Common myeloid progenitor, CD34-positive (primary cell): Measurements from ENCODE around the gene SYNM.

Source experiments
- CTCF ChIA-PET: fragments of 350-600 bp; sonication (Branson Sonifier 250); formaldehyde crosslinking; loops from one replicate; lab custom pipeline; 2021; ENCODE audit warnings: antibody characterized with exemption; lab: Charles Lee
- POLR2A ChIA-PET: fragments of 350-600 bp; sonication (Branson Sonifier 250); formaldehyde crosslinking; loops from one replicate; lab custom pipeline; 2021; ENCODE audit warnings: antibody characterized with exemption; lab: Charles Lee
- DNase-seq, 3 donors: peaks; one replicate each; pipeline versions ENCODE4 v3.0.0 to v3.0.0-alpha.2; 2013
- H3K27ac ChIP-seq, 2 experiments: 1 replicate in 1 of 2; 2 replicates in 1 of 2; pipeline ENCODE4 v1.7.0; 2013; ENCODE audit warnings: inconsistent platforms in 2 of 2, low read length in 2 of 2, mild to moderate bottlenecking in 2 of 2, low read depth in 1 of 2, moderate library complexity in 1 of 2; ENCODE audit not compliant: severe bottlenecking in 2 of 2, insufficient read depth in 1 of 2, poor library complexity in 1 of 2
- H3K27me3 ChIP-seq, 5 experiments: replicated peaks in 2 of 5; 1 replicate in 3 of 5; 2 replicates in 2 of 5; pipeline versions ENCODE4 v1.6.1 to v1.7.0; 2013; ENCODE audit warnings: low read length in 4 of 5, mild to moderate bottlenecking in 2 of 5, moderate library complexity in 2 of 5, inconsistent platforms in 1 of 5; ENCODE audit not compliant: insufficient read depth in 5 of 5, control insufficient read depth in 4 of 5
- H3K36me3 ChIP-seq, 4 experiments: 1 replicate in 2 of 4; 2 replicates in 2 of 4; pipeline versions ENCODE4 v1.6.1 to v1.7.0; 2013; ENCODE audit warnings: low read length in 3 of 4, control low read depth in 1 of 4, mild to moderate bottlenecking in 1 of 4; ENCODE audit not compliant: control insufficient read depth in 4 of 4, insufficient read depth in 4 of 4
- H3K4me1 ChIP-seq, 4 experiments: 1 replicate in 3 of 4; 2 replicates in 1 of 4; pipeline versions ENCODE4 v1.6.1 to v1.7.1; 2013; ENCODE audit warnings: low read length in 3 of 4, mild to moderate bottlenecking in 3 of 4, control low read depth in 1 of 4, inconsistent platforms in 1 of 4, moderate library complexity in 1 of 4; ENCODE audit not compliant: control insufficient read depth in 4 of 4, insufficient read depth in 4 of 4; ENCODE audit errors: control extremely low read depth in 1 of 4
- H3K4me3 ChIP-seq, 7 experiments: 1 replicate in 4 of 7; 2 replicates in 3 of 7; pipeline versions ENCODE4 v1.5.1 to v1.7.0; 2013; ENCODE audit warnings: mild to moderate bottlenecking in 7 of 7, low read length in 6 of 7, moderate library complexity in 6 of 7, inconsistent platforms in 2 of 7, low read depth in 2 of 7, control low read depth in 1 of 7; ENCODE audit not compliant: insufficient read depth in 4 of 7, control insufficient read depth in 1 of 7; ENCODE audit errors: extremely low read depth in 1 of 7
- H3K9me3 ChIP-seq, 5 experiments: 1 replicate in 4 of 5; 2 replicates in 1 of 5; pipeline versions ENCODE4 v1.6.1 to v1.7.1; 2013; ENCODE audit warnings: low read length in 4 of 5, mild to moderate bottlenecking in 2 of 5, inconsistent platforms in 1 of 5, low read depth in 1 of 5, moderate library complexity in 1 of 5; ENCODE audit not compliant: control insufficient read depth in 4 of 5, insufficient read depth in 2 of 5; ENCODE audit errors: control extremely low read depth in 1 of 5
- whole genome bisulfite sequencing: methylation state at CpG from one replicate; pipeline ENCODE4 v1.1.5; 2013; ENCODE audit not compliant: insufficient coverage; 5-methylcytosine and 5-hydroxymethylcytosine counted together

The SYNM gene

DNA sequence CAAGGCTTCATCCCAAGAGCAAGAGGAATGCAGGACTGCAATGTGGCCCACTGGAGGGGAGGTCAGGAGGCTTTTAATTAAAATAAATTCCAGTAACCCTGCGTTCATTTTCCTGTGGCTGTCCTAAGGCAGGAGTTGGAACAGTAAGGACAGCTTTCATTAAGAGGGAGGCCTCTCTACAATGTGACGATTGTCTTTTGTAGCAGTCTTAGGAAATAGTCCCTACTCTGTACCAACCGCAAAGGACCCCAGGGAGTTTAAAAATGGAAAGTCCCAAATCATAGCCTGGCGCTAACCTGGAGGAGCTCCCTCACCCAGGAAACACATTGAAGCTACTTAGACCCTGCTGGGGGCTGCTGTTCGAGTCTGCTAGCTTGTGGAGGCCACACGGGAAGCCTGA is 62.8 kb downstream of the SYNM start:
- Histone ChIP-seq H3K9me3 (no peaks in the 10 kb centered on the region), H3K36me3 (peaks cover 0 to 12% (median under 1%) of the 10 kb centered on the region in 4 experiments), H3K27me3 (no peaks in the 10 kb centered on the region), H3K4me1 (peaks cover 0 to 4% (median 0%) of the 10 kb centered on the region in 4 experiments), H3K27ac (no peak overlapping the region), H3K4me3 (no peak overlapping the region)
- POLR2A ChIA-PET = no interaction called here
- DNase-seq = peak in 1 of 3 donors; percentile 3
- 95% methylated on average over 6 of the region's 6 CpGs for WGBS
- CTCF ChIA-PET = interaction anchor here (1.4 kb wide), 1 partner anchor 29 kb away, joined by 3 read pairs; no protein-coding TSS in a partner anchor

DNA sequence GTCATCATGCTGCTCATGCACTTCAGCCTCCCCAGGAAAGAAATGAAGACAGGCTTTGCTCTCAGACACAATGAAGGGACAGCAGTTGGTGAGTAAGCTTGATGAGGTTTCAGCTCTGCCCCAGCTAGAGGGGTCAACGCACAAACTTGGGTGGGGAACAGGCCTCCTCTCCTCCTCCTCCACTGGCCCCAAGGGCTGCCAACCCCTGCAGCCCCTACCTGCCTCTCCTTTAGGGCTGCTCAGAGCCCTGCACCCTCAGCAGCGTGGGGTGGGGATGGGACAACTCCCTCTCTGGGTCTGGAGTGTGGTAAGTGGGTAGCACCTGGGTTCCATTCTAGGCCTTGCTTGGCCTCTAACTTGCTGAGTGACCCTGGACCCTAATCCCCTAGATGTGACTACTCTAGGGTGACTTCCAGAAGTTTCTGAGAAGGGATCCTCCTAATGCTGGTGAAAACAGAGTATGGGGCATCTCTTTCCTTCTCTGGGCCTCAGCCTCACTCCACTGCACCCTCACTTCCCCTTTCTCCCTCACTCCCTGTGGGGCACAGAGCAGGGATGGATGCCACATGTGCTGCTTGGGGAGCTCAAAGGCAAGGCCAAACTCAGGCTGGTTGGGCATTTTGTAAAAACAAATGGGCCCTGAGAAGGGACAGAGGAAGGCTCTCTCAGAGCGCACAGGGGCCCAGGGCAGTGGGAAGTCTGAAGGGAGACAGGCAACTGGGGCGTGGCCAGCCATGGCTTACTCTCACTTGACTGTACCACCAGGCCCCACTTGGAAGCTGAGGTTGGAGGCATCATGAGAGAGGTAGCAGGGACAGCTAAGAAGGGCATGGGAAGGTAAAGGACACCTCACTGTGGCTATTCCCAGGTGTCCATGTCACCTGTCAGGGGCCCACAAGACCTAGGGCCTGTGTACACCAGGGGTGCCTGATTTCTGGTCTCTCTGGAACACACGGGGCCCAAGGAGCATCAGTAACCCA is 64.0 kb downstream of the SYNM start:
- no peak overlapping the region for H3K27ac ChIP-seq
- ChIA-PET CTCF (interaction anchor here (1.4 kb wide), 1 partner anchor 28 kb away, joined by 3 read pairs; no protein-coding TSS in a partner anchor), POLR2A (no interaction called here)
- H3K4me1 ChIP-seq = peaks cover 0 to 4% (median 0%) of the 10 kb centered on the region in 4 experiments
- DNase-seq = peak in 2 of 3 donors; percentile 2 to 5
- no peaks in the 10 kb centered on the region for H3K27me3 ChIP-seq
- WGBS = 100% methylated on average over 4 of the region's 5 CpGs
- no peak overlapping the region for H3K4me3 ChIP-seq
- H3K36me3 ChIP-seq = peaks cover 0 to 12% (median under 1%) of the 10 kb centered on the region in 4 experiments
- H3K9me3 ChIP-seq = no peaks in the 10 kb centered on the region

DNA sequence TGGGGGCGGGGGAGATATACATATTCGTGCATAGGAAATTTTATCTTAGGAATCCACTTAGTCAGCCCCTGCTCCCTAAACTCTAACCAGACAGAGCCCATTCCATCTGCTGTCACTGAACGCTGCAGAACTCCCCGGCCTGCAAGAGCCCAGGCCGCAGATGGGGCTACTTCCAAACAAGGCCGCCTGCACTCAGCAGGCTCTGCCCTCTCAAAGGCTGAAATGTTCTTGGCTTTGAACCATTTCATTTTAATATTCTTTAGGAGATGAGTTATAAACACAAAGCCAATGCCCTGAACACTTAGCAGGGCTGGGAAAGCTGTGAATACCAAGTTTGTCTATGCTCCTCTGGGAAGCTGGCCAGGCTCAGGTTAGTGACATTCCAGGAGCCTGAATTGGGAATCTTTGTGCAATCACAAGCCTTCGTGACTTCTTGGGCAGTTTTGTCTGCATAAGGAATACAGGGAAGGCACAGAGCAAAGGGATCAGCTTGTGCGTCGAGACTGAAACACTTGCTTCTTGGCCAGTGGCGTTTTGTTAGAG is 65.0 kb downstream of the SYNM start:
- H3K27me3 ChIP-seq = no peaks in the 10 kb centered on the region
- 98% methylated on average over 8 of the region's 10 CpGs for WGBS
- H3K27ac ChIP-seq = no peak overlapping the region
- peaks cover 0 to 4% (median 0%) of the 10 kb centered on the region in 4 experiments for H3K4me1 ChIP-seq
- H3K36me3 ChIP-seq = peaks cover 0 to 12% (median under 1%) of the 10 kb centered on the region in 4 experiments
- CTCF ChIA-PET = no interaction called here
- no peak overlapping the region for H3K4me3 ChIP-seq
- DNase-seq = no peak
- POLR2A ChIA-PET = no interaction called here
- no peaks in the 10 kb centered on the region for H3K9me3 ChIP-seq

DNA sequence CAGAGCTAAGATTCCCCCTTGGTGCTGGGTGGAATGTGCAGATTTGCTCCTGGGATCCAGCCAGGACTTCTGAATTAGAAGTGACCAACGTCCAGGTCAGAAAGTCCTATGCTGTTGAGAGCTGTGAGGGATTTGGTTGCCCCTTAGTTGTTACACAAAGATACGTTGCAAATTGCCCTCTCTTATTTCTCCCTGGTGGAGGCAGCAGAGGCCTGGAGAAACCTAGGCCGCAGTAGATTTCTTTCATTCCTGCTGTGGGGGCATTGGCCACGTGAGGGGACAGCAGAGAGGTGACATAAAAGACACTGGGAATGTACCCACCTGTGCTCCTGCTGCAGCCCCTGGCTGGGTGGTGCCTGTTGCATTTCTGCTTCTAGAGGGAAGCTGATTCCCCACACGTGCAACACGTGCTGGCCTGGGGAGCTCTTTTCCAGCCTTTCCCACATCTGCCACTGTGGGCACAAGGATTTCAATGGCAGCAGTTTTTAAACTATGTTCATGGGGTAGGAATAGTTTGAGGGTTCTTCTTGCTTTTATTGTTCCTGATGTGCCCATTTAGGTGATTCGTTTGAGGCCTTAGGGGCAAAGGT is 65.7 kb downstream of the SYNM start:
- POLR2A ChIA-PET = no interaction called here
- H3K27me3 ChIP-seq = no peaks in the 10 kb centered on the region
- 98% methylated on average over 5 of the region's 7 CpGs for WGBS
- H3K9me3 ChIP-seq = no peaks in the 10 kb centered on the region
- no peak for DNase-seq
- peaks cover 0 to 4% (median 0%) of the 10 kb centered on the region in 4 experiments for H3K4me1 ChIP-seq
- no peak overlapping the region for H3K4me3 ChIP-seq
- H3K36me3 ChIP-seq = peaks cover 0 to 12% (median under 1%) of the 10 kb centered on the region in 4 experiments
- CTCF ChIA-PET = no interaction called here
- H3K27ac ChIP-seq = no peak overlapping the region

DNA sequence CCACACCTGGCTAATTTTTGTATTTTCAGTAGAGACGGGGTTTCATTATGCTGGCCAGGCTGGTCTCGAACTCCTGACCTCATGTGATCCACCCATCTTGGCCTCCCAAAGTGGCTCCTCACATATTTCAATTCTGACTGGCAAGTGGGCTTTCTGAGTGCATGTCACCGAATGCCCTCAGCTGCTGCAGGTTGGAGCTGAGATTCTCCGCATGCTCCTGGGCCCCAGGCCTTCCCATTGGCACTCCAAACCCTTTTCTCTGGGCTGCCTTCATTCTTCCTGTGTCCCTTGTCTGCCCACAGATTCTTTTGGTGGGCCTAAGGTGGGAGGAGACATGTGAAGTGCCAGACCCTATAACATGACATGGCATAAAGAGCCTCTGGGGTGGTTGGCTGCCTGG is 67.3 kb downstream of the SYNM start:
- Histone ChIP-seq H3K9me3 (no peaks in the 10 kb centered on the region), H3K4me1 (peaks cover 0 to 4% (median 0%) of the 10 kb centered on the region in 4 experiments), H3K4me3 (no peak overlapping the region), H3K27me3 (no peaks in the 10 kb centered on the region), H3K36me3 (peaks cover 0 to 11% (median under 1%) of the 10 kb centered on the region in 4 experiments), H3K27ac (no peak overlapping the region)
- ChIA-PET POLR2A (interaction anchor here (0.6 kb wide), 1 partner anchor 22 kb away, joined by 3 read pairs; no protein-coding TSS in a partner anchor), CTCF (no interaction called here)
- WGBS = 100% methylated on average over 4 of the region's 4 CpGs
- no peak for DNase-seq

DNA sequence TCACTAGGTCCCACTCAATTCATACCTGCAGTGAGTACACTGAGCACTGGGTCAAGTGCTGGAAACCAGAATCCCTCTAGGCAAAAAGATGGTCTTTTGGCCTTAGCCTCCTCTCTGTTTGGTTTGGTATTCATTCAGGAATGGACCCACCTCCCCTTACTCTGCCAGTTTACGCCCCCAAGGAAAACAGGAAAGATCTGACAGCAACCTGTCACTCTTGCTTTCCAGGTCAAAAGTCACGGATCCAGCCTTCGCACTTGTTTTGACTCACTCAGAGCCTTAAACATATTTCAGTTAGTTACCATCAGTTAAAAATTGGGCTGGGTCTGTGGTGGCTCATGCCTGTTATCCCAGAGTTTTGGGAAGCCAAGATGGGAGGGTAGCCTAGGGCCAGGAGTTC is 68.1 kb downstream of the SYNM start:
- no peak for DNase-seq
- H3K27ac ChIP-seq = no peak overlapping the region
- no peaks in the 10 kb centered on the region for H3K9me3 ChIP-seq
- peaks cover 0 to 4% (median 0%) of the 10 kb centered on the region in 4 experiments for H3K4me1 ChIP-seq
- H3K27me3 ChIP-seq = no peaks in the 10 kb centered on the region
- POLR2A ChIA-PET = no interaction called here
- H3K4me3 ChIP-seq = no peak overlapping the region
- WGBS = 100% methylated on average over 2 of the region's 3 CpGs
- CTCF ChIA-PET = no interaction called here
- peaks cover 0 to 8% (median under 1%) of the 10 kb centered on the region in 4 experiments for H3K36me3 ChIP-seq
